Measurements from ENCODE around the gene CHRNA4. TPM values are rescaled to one million over a fixed set of nuclear protein-coding genes. Genes with fewer than 3 reads are reported as not detected.

The CHRNA4 gene
- total and polyA plus RNA-seq, 10 of the 15 experiments (the other 5 are each of a cell fraction or from before 2014, with no cell fraction given) = 0.04 to 0.41 (median 0.06) TPM; not detected in 5

- no peak for TF ChIP-seq NFYB (IDR thresholded peaks at IDR 0.05; ENCODE audit: insufficient read depth, low read depth, low read length)
- TF ChIP-seq HDGF (IDR thresholded peaks at IDR 0.05) = no peak
- TF ChIP-seq POLR2AphosphoS2 (IDR thresholded peaks at IDR 0.05; ENCODE audit: low read depth, low read length) = no peak
These were observed 51.7 kb downstream of the CHRNA4 start (continued) for GRCh38 chr20:63309261-63310071.

- Histone ChIP-seq H3K79me2 (ENCODE audit: control insufficient read depth, insufficient read depth, low read length) (no peaks in the 10 kb centered on the region), H3K27me3 (replicated peaks in 1 of 2; ENCODE audit: control insufficient read depth in 2 of 2, insufficient read depth in 2 of 2, low read length in 1 of 2) (no peaks in the 10 kb centered on the region), H3K9me3 (replicated peaks; ENCODE audit: control insufficient read depth, insufficient read depth, low read length) (no peaks in the 10 kb centered on the region), H3K4me3 (no peak overlapping the region), H4K20me1 (ENCODE audit: control insufficient read depth, insufficient read depth) (no peaks in the 10 kb centered on the region), H3K4me2 (ENCODE audit: control insufficient read depth, insufficient read depth) (no peak overlapping the region), H3K4me1 (ENCODE audit: control insufficient read depth, insufficient read depth, low read length) (no peaks in the 10 kb centered on the region), H3K27ac (ENCODE audit: control insufficient read depth, insufficient read depth) (no peak overlapping the region), H3K9ac (ENCODE audit: control insufficient read depth, insufficient read depth, low read length) (no peak overlapping the region), H3K36me3 (ENCODE audit: control insufficient read depth in 2 of 2, insufficient read depth in 2 of 2, low read length in 1 of 2) (no peaks in the 10 kb centered on the region), H2AFZ (ENCODE audit: control insufficient read depth, low read depth, low read length) (no peak overlapping the region)
- POLR2A ChIA-PET = no interaction called here
- FAIRE-seq = no peak
- SMC1A ChIA-PET (ENCODE audit: uncharacterized antibody, unreplicated experiment) = no interaction called here
- 55% methylated on average over 29 of the region's 30 CpGs for WGBS (ENCODE audit: insufficient coverage, insufficient replicate concordance, low lambda C conversion rate, missing lambda C conversion rate)
- TF ChIP-seq HSF1 (IDR thresholded peaks at IDR 0.05; ENCODE audit: low read depth, low read length) (no peak), PKNOX1 (IDR thresholded peaks at IDR 0.05) (no peak), ZZZ3 (IDR thresholded peaks at IDR 0.05; ENCODE audit: control insufficient read depth, insufficient read length, low read depth) (no peak), ATF3 (IDR thresholded peaks at IDR 0.05; ENCODE audit: borderline replicate concordance, extremely low read depth, low read depth, low read length) (no peak), STAT3 (IDR thresholded peaks at IDR 0.05; ENCODE audit: low read depth, low read length) (no peak), NFIC (IDR thresholded peaks at IDR 0.05; ENCODE audit: low read depth, low read length) (no peak), BMI1 (IDR thresholded peaks at IDR 0.05; ENCODE audit: borderline replicate concordance) (no peak), NRF1 (conservative IDR thresholded peaks at IDR 0.05; ENCODE audit: low read depth, low read length) (no peak), SMAD5 (IDR thresholded peaks at IDR 0.05; ENCODE audit: low read depth) (no peak), SP1 (IDR thresholded peaks at IDR 0.05; ENCODE audit: low read depth, low read length) (no peak), ZNF217 (IDR thresholded peaks at IDR 0.05) (no peak), RBBP5 (conservative IDR thresholded peaks at IDR 0.05) (no peak)
- in situ Hi-C loops (cut with MboI) (no loop called here), intact Hi-C loops (cut with micrococcal nuclease; ENCODE audit: unreplicated experiment) (no loop called here)
- RAD21 ChIA-PET (ENCODE audit: unreplicated experiment) = interaction anchor here (0.9 to 1.2 kb wide), 2 partner anchors 14 to 74 kb away, joined by 3 to 6 read pairs; no protein-coding TSS in a partner anchor
- DNase-seq (ENCODE audit: low read depth, low spot score) = no peak
- CTCF ChIA-PET = interaction anchor here (1.5 kb wide), 1 partner anchor 74 kb away, joined by 7 read pairs; no protein-coding TSS in a partner anchor
- no peak for ATAC-seq
- BruUV-seq (replicated peaks) = no TSS peak
These were observed 52.8 kb downstream of the CHRNA4 start for GRCh38 chr20:63308218-63308911.
